ENCODE measurements around the gene BRWD1.

- no peak for TF ChIP-seq CTCF (IDR thresholded peaks at IDR 0.05)
- no peak for TF ChIP-seq POLR2A (IDR thresholded peaks at IDR 0.05)
- no peak for TF ChIP-seq POLR2AphosphoS5 (IDR thresholded peaks at IDR 0.05)
- TF ChIP-seq EP300 (IDR thresholded peaks at IDR 0.05) = no peak
These were observed 144.6 kb downstream of the BRWD1 start for GRCh38 chr21:39168800-39169199.

Measured in sigmoid colon (tissue), 4 donors.